Stimulated activated naive CD8-positive, alpha-beta T cell treated with anti-CD3 and anti-CD28 coated beads, Interleukin-15, amount 100 ng/mL, for 72 hours (primary cell): Measurements from ENCODE around the gene SRSF2.
"Not testable (repeated sequence)": the region's sequence is repeated elsewhere in the genome, so short reads cannot be mapped to it uniquely, and the experiment has no call there.

Experiments
- ATAC-seq: fragments of 150-1000 bp; cut with Tn5 transposase; 2 replicates; pipeline ENCODE4 v1.10.0; 2021; ENCODE audit warnings: mild to moderate bottlenecking, moderate library complexity
- DNase-seq, 2 donors: peaks; one replicate each; pipeline ENCODE4 v3.0.0; 2021 to 2022
- H3K27ac Mint-ChIP-seq, 2 donors: one replicate each; pipeline ENCODE4 v1.8.0; 2022; ENCODE audit warnings: mild to moderate bottlenecking in 2 of 2, mixed read lengths in 2 of 2, moderate library complexity in 2 of 2
- H3K27me3 Mint-ChIP-seq: one replicate; pipeline ENCODE4 v1.8.0; 2022; ENCODE audit warnings: mixed read lengths
- H3K4me1 Mint-ChIP-seq: one replicate; pipeline ENCODE4 v1.8.0; 2022; ENCODE audit warnings: mild to moderate bottlenecking, mixed read lengths
- H3K4me3 Mint-ChIP-seq, 2 donors: one replicate each; pipeline ENCODE4 v1.8.0; 2022; ENCODE audit warnings: mild to moderate bottlenecking in 2 of 2, mixed read lengths in 2 of 2, moderate library complexity in 1 of 2
- H3K9me3 Mint-ChIP-seq, 2 donors: one replicate each; pipeline ENCODE4 v1.8.0; 2022; ENCODE audit warnings: mixed read lengths in 2 of 2

SRSF2 gene

DNA sequence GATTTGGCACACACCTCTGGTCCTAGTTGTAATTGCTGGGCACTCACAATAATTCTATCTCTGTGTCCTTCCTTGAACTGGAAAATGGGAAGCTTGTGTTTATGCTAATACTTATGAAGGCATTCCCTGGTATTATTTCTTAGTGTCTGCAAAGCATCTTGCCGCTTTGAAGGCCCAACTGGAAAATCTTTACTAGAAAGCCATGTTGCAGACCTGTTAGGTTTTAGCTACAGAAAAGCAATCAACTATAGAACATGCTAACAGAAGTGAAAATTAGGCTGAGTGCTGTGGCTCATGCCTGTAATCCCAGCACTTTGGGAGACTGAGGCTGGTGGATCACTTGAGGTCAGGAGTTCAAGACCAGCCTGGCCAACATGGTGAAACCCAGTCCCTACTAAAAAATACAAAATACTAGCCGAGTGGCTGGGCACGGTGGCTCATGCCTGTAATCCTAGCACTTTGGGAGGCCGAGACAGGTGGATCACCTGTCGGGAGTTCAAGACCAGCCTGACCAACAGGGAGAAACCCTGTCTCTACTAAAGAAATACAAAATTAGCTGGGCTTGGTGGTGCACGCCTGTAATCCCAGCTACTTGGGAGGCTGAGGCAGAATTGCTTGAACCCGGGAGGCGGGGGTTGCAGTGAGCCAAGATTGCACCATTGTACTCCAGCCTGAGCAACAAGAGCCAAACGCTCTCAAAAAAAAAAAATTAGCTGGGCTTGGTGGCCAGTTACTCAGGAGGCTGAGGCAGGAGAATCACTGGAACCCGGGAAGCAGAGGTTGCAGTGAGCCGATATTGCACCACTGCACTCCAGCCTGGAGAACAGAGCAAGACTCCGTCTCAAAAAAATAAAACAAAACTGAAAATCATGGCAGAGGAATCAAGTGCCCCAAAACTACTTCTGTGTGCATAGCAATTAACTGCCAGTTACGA is 5.1 kb downstream of the SRSF2 start:
- not testable (repeated sequence) for H3K27me3 Mint-ChIP-seq, ATAC-seq, H3K9me3 Mint-ChIP-seq, DNase-seq
- Mint-ChIP-seq H3K4me1 (peaks cover 71% of the 10 kb centered on the region), H3K4me3 (peak overlapping the region; percentile 19 to 26), H3K27ac (peak overlapping the region in 1 of 2 donors; percentile 71)

DNA sequence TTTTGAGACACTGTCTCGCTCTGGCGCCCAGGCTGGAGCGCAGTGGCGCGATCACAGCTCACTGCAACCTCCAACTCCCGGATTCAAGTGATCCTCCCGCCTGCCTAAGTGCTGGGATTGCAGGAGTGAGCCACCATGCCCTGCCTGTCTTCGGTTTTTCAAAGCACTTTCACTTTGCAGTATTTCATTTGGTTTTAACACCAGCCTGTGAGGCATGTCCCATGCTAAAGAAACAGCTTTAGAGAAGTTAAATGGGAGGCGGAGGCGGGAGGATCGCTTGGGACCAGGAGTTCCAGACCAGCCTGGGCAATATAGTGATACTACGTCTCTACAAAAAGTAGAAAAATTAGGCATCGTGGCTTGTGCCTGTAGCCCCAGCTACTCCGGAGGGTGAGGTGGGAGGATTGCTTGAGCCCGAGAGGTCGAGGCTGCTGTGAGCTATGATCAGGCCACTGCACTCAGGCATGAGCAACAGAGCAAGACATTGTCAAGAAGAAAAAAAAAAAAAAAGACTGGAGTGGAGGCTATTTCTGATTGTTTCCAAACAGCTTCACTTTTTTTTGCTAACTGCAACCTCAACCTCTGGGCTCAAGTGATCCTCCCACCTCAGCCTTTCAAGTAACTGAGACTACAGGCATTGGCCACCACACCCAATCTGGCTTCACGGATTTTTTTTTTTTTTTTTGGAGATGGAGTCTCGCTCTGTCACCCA is 9.2 kb downstream of the SRSF2 start:
- no peaks in the 10 kb centered on the region for H3K9me3 Mint-ChIP-seq

GRCh38 chr17:76726776-76727718 is 10.1 kb downstream of the SRSF2 start, which contains the start of gene METTL23:
Gene METTL23, plus strand, starts transcription at chr17:76726839. Its CDS starts 2,872 bp downstream, at chr17:76729711.
- Mint-ChIP-seq H3K4me1 (peaks cover 79% of the 10 kb centered on the region), H3K4me3 (peak within 1 kb of the TSS; percentile 96 to 97), H3K9me3 (no peaks in the 10 kb centered on the region), H3K27me3 (no peaks in the 10 kb centered on the region), H3K27ac (peak within 1 kb of the TSS; percentile 95 to 99)
- DNase-seq (peak; percentile 93 to 96), ATAC-seq (peak; percentile 83)

More for the DNA sequence above, 9.2 kb downstream of the SRSF2 start:
- H3K4me3 Mint-ChIP-seq, result peak overlapping the region; percentile 96 to 97
- ATAC-seq, result no peak
- H3K27me3 Mint-ChIP-seq, result no peaks in the 10 kb centered on the region
- DNase-seq, result no peak
- peaks cover 81% of the 10 kb centered on the region for H3K4me1 Mint-ChIP-seq
- peak overlapping the region; percentile 95 to 99 for H3K27ac Mint-ChIP-seq

GRCh38 chr17:76726231-76726775 is 10.8 kb downstream of the SRSF2 start, which contains the start of gene JMJD6:
Gene JMJD6, minus strand, starts transcription at chr17:76726606. Its CDS starts 131 bp downstream, at chr17:76726475.
- H3K4me3 Mint-ChIP-seq, result peak within 1 kb of the TSS; percentile 96 to 97
- peak; percentile 84 for ATAC-seq
- H3K9me3 Mint-ChIP-seq, result no peaks in the 10 kb centered on the region
- H3K27me3 Mint-ChIP-seq, result no peaks in the 10 kb centered on the region
- peak within 1 kb of the TSS; percentile 95 to 99 for H3K27ac Mint-ChIP-seq
- H3K4me1 Mint-ChIP-seq, result peaks cover 79% of the 10 kb centered on the region
- DNase-seq, result no peak

DNA sequence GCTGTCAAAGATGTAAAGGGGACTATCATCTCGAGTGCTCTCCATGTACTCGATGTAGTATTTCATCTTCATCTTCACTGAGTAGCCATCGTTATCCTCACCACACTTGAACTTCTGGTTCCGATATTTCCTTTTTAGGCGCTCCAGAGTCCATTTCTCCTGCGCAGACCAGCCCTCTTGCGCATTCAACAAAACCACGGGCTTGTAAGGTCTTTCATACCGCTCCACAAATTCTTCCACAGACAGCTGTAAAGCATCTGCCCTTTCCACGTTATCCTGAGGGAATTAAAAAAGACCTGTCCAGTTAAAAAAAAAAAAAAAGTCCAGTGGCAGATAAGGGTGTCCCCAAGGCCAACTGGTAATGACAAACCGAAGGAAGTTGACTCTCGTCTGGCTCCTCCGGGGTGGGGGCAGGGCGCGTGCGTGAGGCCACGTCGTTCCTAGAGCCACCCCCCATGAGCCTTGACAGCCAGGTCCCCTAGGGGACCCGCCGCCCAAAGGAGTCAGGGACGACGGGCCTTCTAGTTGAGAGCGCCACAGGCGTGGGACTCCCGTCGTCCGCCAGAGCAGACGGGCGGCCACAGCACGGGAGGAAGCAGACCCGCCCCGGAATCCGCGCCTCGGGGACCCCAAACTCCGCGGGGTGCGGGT is 11.4 kb downstream of the SRSF2 start:
- DNase-seq, result peak; percentile 66 to 80
- Mint-ChIP-seq H3K27ac (peak overlapping the region; percentile 93 to 97), H3K9me3 (no peaks in the 10 kb centered on the region), H3K4me3 (peak overlapping the region; percentile 96 to 97), H3K4me1 (peaks cover 78% of the 10 kb centered on the region), H3K27me3 (no peaks in the 10 kb centered on the region)
- peak; percentile 53 for ATAC-seq

DNA sequence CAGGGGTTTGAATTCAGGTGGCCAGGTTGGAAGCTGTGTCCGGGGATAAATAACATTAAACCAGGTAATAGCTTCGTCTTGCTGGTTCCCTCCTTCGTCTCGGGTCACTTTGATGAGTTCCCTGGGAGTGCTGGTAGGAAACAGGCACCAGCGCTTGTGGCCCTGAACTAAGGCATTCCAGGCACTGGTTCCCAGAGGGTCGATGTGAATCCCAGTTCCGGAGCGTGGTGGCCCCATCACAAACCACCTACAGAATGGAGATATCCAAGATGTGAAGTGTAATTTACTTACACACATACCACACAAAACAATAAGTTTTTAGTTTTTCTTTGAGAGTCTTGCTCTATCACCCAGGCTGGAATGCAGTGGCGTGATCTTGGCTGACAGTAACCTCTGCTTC is 13.3 kb downstream of the SRSF2 start:
- Mint-ChIP-seq H3K4me1 (peaks cover 61% of the 10 kb centered on the region), H3K4me3 (peak overlapping the region in 1 of 2 donors; percentile 96), H3K27me3 (no peaks in the 10 kb centered on the region), H3K9me3 (no peaks in the 10 kb centered on the region), H3K27ac (no peak overlapping the region)
- DNase-seq (no peak), ATAC-seq (no peak)

- Mint-ChIP-seq H3K4me1 (peaks cover 58% of the 10 kb centered on the region), H3K4me3 (peak overlapping the region in 1 of 2 donors; percentile 31)
- not testable (repeated sequence) for ATAC-seq, H3K9me3 Mint-ChIP-seq, DNase-seq, H3K27me3 Mint-ChIP-seq, H3K27ac Mint-ChIP-seq
Measured at GRCh38 chr17:76722977-76723376, 14.2 kb downstream of the SRSF2 start.

DNA sequence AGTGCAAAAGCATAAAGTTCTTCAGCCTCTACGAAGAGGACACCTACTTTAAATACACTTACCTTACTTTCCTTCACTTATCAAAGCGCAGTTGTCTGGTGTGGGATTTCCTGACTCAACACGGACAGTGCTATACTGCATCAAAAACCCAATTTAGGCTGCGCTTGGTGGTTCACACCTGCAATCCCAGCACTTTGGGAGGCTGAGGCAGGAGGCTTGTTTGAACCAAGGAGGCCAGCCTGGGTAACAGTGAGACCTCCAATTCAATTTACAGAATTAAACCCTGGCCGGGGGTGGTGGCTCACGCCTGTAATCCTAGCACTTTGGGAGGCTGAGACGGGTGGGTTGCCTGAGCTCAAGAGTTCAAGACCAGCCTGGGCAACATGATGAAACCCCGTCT is 14.9 kb downstream of the SRSF2 start:
- Mint-ChIP-seq H3K4me1 (peaks cover 59% of the 10 kb centered on the region), H3K27me3 (no peaks in the 10 kb centered on the region), H3K27ac (no peak overlapping the region), H3K9me3 (no peaks in the 10 kb centered on the region), H3K4me3 (no peak overlapping the region)
- ATAC-seq, result no peak
- no peak for DNase-seq

- H3K4me1 Mint-ChIP-seq, result peaks cover 67% of the 10 kb centered on the region
- no peak overlapping the region for H3K4me3 Mint-ChIP-seq
- DNase-seq, result no peak
- H3K9me3 Mint-ChIP-seq, result no peaks in the 10 kb centered on the region
- H3K27ac Mint-ChIP-seq, result no peak overlapping the region
- H3K27me3 Mint-ChIP-seq, result no peaks in the 10 kb centered on the region
- ATAC-seq, result no peak
Measured at GRCh38 chr17:76721463-76721862, 15.7 kb downstream of the SRSF2 start.

- peaks cover 71% of the 10 kb centered on the region for H3K4me1 Mint-ChIP-seq
- H3K9me3 Mint-ChIP-seq, result no peaks in the 10 kb centered on the region
- peak overlapping the region; percentile 68 to 70 for H3K27ac Mint-ChIP-seq
- no peaks in the 10 kb centered on the region for H3K27me3 Mint-ChIP-seq
- H3K4me3 Mint-ChIP-seq, result no peak overlapping the region
- no peak for ATAC-seq
- no peak for DNase-seq
Measured at GRCh38 chr17:76720941-76721340, 16.2 kb downstream of the SRSF2 start.

- Mint-ChIP-seq H3K4me1 (peaks cover 73% of the 10 kb centered on the region), H3K27ac (no peak overlapping the region), H3K4me3 (no peak overlapping the region), H3K27me3 (no peaks in the 10 kb centered on the region), H3K9me3 (no peaks in the 10 kb centered on the region)
- ATAC-seq, result no peak
- no peak for DNase-seq
Measured at GRCh38 chr17:76720211-76720610, 16.9 kb downstream of the SRSF2 start.

GRCh38 chr17:76718516-76718915 is 18.6 kb downstream of the SRSF2 start:
- ATAC-seq (no peak), DNase-seq (no peak)
- no peaks in the 10 kb centered on the region for H3K27me3 Mint-ChIP-seq
- no peak overlapping the region for H3K27ac Mint-ChIP-seq
- no peaks in the 10 kb centered on the region for H3K9me3 Mint-ChIP-seq
- H3K4me3 Mint-ChIP-seq, result no peak overlapping the region
- H3K4me1 Mint-ChIP-seq, result peaks cover 74% of the 10 kb centered on the region

DNA sequence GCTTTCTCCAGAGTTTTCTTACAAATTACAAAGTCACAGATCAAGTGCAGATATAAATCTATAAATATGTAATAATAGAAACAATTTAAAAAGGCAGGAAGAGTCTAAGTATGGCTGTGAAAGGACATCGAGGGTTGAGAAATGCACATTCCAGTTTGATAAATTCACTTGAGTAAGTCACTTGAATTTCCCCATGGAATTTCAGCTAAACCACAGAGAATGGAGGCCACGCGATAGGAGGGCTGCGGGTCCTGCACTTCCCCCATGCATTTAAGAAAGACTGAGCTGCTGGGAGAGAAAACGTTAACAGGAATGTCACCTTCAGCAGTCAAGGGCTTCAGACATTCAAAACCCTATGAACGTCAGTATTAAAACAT is 20.3 kb downstream of the SRSF2 start:
- no peak for ATAC-seq
- Mint-ChIP-seq H3K27ac (peak overlapping the region in 1 of 2 donors; percentile 99), H3K9me3 (no peaks in the 10 kb centered on the region), H3K27me3 (no peaks in the 10 kb centered on the region), H3K4me1 (peaks cover 67% of the 10 kb centered on the region), H3K4me3 (peak overlapping the region; percentile 78 to 86)
- no peak for DNase-seq

DNA sequence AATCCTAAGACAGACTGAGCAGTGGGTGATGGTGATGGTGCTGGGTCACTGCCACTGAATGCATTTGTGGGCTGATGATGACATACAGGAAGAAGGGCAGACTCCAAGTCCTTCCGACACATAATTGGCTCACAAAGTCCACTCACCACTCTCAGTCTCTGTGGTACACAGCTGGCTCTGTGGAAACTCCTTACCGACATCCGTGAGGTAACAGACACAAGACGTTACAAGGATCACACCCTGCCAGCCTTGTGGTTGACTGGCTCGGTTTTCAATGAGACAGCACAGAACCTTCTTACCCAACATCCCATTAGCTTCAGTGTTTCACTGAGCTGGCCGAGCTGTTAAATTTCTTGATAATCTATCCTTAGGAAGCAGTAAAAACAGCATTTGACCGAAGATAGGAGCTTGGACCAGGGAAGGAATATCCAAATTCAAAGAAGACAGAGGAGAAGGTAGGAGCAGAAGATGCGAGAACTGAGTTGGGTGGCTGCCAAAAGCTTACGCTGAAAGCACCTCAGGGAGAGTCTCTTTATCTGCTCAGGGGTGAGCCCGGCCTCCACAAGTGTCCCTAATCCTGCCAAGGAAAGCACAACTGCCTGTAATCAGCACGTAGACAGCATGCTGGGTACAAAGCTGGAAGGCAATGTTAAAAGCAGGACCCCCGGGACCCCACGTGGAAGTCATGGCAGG is 20.8 kb downstream of the SRSF2 start:
- Mint-ChIP-seq H3K9me3 (no peaks in the 10 kb centered on the region), H3K27ac (peak overlapping the region; percentile 84 to 99), H3K4me1 (peaks cover 66% of the 10 kb centered on the region), H3K27me3 (no peaks in the 10 kb centered on the region), H3K4me3 (peak overlapping the region; percentile 78 to 86)
- peak; percentile 98 for ATAC-seq
- DNase-seq, result peak; percentile 77 to 91
